ENCODE data around the gene PAFAH1B2. TPM values are rescaled to one million over a fixed set of nuclear protein-coding genes. Genes with fewer than 3 reads are reported as not detected.

The PAFAH1B2 gene
- total RNA-seq, 2 experiments from 2014 or later: 59.9 to 62.8 TPM

DNA sequence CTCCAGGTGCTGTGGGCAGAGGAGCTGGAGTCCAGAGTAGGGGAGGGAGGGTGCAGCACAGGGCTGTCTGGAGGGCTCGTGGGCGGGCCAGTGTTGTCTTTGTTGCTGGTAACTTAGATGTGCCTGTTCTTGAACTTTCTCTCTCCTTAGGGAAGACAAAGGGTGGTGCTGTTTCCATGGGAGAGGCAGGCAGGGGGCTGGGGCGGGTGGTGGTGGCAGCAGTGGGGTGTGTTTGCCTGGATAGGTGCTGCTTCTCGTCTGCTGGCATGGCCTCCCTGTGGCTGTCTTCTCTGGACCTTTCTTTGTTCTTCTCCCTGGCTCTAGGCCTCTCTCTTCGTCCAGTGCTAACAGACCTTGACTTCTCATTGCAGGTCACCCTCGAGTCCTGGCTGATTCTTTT is 42.9 kb downstream of the PAFAH1B2 start:
- Histone ChIP-seq H3K9me3 (ENCODE audit: low read length) (no peaks in the 10 kb centered on the region), H3K4me1 (ENCODE audit: insufficient read depth, low read length, poor library complexity, severe bottlenecking) (peaks cover 37% of the 10 kb centered on the region), H3K4me3 (ENCODE audit: low read depth, low read length, poor library complexity, severe bottlenecking) (no peak overlapping the region), H3K9me2 (ENCODE audit: insufficient read depth, low read length) (no peaks in the 10 kb centered on the region), H4K20me1 (ENCODE audit: insufficient read depth, low read length) (no peaks in the 10 kb centered on the region), H3K27ac (ENCODE audit: low read depth, low read length, poor library complexity, severe bottlenecking) (no peak overlapping the region), H3K4me2 (ENCODE audit: low read length) (no peak overlapping the region; the same call in 1 of the 2 replicates), H3K79me2 (ENCODE audit: insufficient read depth, low read depth, low read length) (no peaks in the 10 kb centered on the region), H3K36me3 (ENCODE audit: insufficient read depth, low read length) (peaks cover 37% of the 10 kb centered on the region; the same call in 1 of the 2 replicates), H2AFZ (ENCODE audit: low read length) (no peak overlapping the region)
- POLR2A ChIA-PET: no interaction called here
- intact Hi-C loops (cut with micrococcal nuclease; ENCODE audit: unreplicated experiment): no loop called here
- CTCF ChIA-PET (ENCODE audit: unreplicated experiment): no interaction called here
- BruUV-seq (replicated peaks): no TSS peak
- TF ChIP-seq, protein P1, sequence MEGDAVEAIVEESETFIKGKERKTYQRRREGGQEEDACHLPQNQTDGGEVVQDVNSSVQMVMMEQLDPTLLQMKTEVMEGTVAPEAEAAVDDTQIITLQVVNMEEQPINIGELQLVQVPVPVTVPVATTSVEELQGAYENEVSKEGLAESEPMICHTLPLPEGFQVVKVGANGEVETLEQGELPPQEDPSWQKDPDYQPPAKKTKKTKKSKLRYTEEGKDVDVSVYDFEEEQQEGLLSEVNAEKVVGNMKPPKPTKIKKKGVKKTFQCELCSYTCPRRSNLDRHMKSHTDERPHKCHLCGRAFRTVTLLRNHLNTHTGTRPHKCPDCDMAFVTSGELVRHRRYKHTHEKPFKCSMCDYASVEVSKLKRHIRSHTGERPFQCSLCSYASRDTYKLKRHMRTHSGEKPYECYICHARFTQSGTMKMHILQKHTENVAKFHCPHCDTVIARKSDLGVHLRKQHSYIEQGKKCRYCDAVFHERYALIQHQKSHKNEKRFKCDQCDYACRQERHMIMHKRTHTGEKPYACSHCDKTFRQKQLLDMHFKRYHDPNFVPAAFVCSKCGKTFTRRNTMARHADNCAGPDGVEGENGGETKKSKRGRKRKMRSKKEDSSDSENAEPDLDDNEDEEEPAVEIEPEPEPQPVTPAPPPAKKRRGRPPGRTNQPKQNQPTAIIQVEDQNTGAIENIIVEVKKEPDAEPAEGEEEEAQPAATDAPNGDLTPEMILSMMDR (conservative IDR thresholded peaks at IDR 0.05; ENCODE audit: low read length): no peak
- no peak for TF ChIP-seq EZH2phosphoT487 (IDR thresholded peaks at IDR 0.05; ENCODE audit: borderline replicate concordance, low read depth, low read length)
- no peak for DNase-seq (ENCODE audit: low spot score)

GRCh38 chr11:117187428-117187798 is 43.3 kb downstream of the PAFAH1B2 start:
- no peak overlapping the region for H3K4me3 ChIP-seq (ENCODE audit: low read depth, low read length, poor library complexity, severe bottlenecking)
- H3K4me2 ChIP-seq (ENCODE audit: low read length): no peak overlapping the region
- CTCF ChIA-PET (ENCODE audit: unreplicated experiment): no interaction called here
- no peaks in the 10 kb centered on the region for H4K20me1 ChIP-seq (ENCODE audit: insufficient read depth, low read length)
- no TSS peak for BruUV-seq (replicated peaks)
- POLR2A ChIA-PET: no interaction called here
- H2AFZ ChIP-seq (ENCODE audit: low read length): no peak overlapping the region
- H3K79me2 ChIP-seq (ENCODE audit: insufficient read depth, low read depth, low read length): no peaks in the 10 kb centered on the region
- no peaks in the 10 kb centered on the region for H3K9me3 ChIP-seq (ENCODE audit: low read length)
- H3K4me1 ChIP-seq (ENCODE audit: insufficient read depth, low read length, poor library complexity, severe bottlenecking): peaks cover 37% of the 10 kb centered on the region
- no peak overlapping the region for H3K27ac ChIP-seq (ENCODE audit: low read depth, low read length, poor library complexity, severe bottlenecking)
- H3K36me3 ChIP-seq (ENCODE audit: insufficient read depth, low read length): peaks cover 37% of the 10 kb centered on the region; the same call in 1 of the 2 replicates
- intact Hi-C loops (cut with micrococcal nuclease; ENCODE audit: unreplicated experiment): no loop called here
- no peak for DNase-seq (ENCODE audit: low spot score)
- TF ChIP-seq, protein P1 (conservative IDR thresholded peaks at IDR 0.05; ENCODE audit: low read length): no peak
- no peak for TF ChIP-seq EZH2phosphoT487 (IDR thresholded peaks at IDR 0.05; ENCODE audit: borderline replicate concordance, low read depth, low read length)
- H3K9me2 ChIP-seq (ENCODE audit: insufficient read depth, low read length): no peaks in the 10 kb centered on the region

DNA sequence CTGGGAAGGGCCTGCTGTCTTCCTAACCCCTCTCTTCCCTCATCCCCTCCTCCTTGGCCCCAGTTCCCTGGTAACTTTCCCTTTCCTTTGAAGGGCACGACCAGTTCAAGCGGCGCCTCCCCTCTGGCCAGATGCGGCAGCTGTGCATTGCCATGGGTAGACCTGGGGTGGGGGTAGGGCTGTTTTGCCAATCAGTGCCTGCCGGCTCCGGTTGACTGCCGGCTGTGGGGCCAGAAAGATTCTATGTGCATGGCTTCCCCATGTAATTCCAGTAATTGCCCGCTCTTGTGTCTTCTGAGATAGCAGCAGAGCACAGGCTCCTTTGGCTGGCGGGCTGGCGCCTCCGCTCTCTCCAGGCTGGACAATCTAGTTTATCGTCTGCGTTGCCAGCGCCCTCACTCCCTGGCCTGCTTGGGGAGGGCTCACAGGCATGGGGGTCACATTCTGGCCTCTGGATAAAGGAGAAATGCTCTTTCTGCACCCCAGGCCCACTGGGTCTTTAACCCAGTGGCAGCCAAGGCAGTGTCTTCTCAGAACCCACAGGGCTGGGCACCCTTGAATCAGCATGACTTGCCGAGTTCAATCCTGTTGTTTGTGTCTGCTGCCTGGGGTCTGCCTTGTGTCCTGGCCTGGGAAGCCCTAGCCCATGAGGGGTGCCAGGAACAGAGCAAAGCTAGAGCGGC is 43.9 kb downstream of the PAFAH1B2 start:
- H3K36me3 ChIP-seq (ENCODE audit: insufficient read depth, low read length): peaks cover 38% of the 10 kb centered on the region; the same call in 1 of the 2 replicates

More for the DNA sequence above, 43.9 kb downstream of the PAFAH1B2 start:
- intact Hi-C loops (cut with micrococcal nuclease; ENCODE audit: unreplicated experiment): no loop called here
- DNase-seq (ENCODE audit: low spot score): no peak
- ChIA-PET POLR2A (interaction anchor here (0.6 kb wide), 1 partner anchor 375 kb away, joined by 3 read pairs; no protein-coding TSS in a partner anchor), CTCF (ENCODE audit: unreplicated experiment) (no interaction called here)
- Histone ChIP-seq H2AFZ (ENCODE audit: low read length) (no peak overlapping the region), H3K27ac (ENCODE audit: low read depth, low read length, poor library complexity, severe bottlenecking) (no peak overlapping the region), H4K20me1 (ENCODE audit: insufficient read depth, low read length) (no peaks in the 10 kb centered on the region), H3K4me1 (ENCODE audit: insufficient read depth, low read length, poor library complexity, severe bottlenecking) (peaks cover 37% of the 10 kb centered on the region), H3K9me2 (ENCODE audit: insufficient read depth, low read length) (no peaks in the 10 kb centered on the region), H3K9me3 (ENCODE audit: low read length) (no peaks in the 10 kb centered on the region), H3K79me2 (ENCODE audit: insufficient read depth, low read depth, low read length) (no peaks in the 10 kb centered on the region), H3K4me2 (ENCODE audit: low read length) (no peak overlapping the region), H3K4me3 (ENCODE audit: low read depth, low read length, poor library complexity, severe bottlenecking) (no peak overlapping the region)
- TF ChIP-seq EZH2phosphoT487 (IDR thresholded peaks at IDR 0.05; ENCODE audit: borderline replicate concordance, low read depth, low read length): no peak
- TF ChIP-seq, protein P1 (conservative IDR thresholded peaks at IDR 0.05; ENCODE audit: low read length): no peak
- BruUV-seq (replicated peaks): no TSS peak

All from OCI-LY7 (cell line).